ENCODE measurements around the gene SP5.

SP5 gene

DNA sequence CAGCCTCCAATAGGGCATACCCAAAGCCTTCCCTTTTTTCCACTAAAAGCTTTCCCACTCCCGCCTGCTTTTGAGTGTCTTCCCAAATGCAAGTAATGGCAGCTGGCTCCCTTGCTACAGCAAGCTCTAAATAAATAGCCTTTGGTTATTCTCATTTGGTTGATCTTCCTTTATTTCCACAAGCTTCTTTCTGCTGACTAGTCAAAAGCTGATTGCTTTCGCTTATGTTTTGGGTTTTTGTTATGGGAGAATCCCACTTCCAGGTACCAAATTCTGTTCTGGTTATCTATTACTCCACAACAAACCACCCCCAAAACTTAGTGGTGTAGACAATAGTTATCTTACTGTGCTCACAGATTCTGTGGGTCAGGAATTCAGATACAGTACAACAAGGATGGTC lies 22.3 kb downstream of the SP5 start:
- no peak overlapping the region for H3K4me3 ChIP-seq (replicated peaks; ENCODE audit: low read depth, low read length)
- no peaks in the 10 kb centered on the region; the same call in 1 of the 2 replicates for H3K27me3 ChIP-seq (replicated peaks; ENCODE audit: control insufficient read depth, insufficient read depth, low read length)
- TF ChIP-seq, protein P1, sequence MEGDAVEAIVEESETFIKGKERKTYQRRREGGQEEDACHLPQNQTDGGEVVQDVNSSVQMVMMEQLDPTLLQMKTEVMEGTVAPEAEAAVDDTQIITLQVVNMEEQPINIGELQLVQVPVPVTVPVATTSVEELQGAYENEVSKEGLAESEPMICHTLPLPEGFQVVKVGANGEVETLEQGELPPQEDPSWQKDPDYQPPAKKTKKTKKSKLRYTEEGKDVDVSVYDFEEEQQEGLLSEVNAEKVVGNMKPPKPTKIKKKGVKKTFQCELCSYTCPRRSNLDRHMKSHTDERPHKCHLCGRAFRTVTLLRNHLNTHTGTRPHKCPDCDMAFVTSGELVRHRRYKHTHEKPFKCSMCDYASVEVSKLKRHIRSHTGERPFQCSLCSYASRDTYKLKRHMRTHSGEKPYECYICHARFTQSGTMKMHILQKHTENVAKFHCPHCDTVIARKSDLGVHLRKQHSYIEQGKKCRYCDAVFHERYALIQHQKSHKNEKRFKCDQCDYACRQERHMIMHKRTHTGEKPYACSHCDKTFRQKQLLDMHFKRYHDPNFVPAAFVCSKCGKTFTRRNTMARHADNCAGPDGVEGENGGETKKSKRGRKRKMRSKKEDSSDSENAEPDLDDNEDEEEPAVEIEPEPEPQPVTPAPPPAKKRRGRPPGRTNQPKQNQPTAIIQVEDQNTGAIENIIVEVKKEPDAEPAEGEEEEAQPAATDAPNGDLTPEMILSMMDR (IDR thresholded peaks at IDR 0.05; ENCODE audit: insufficient read depth, low read length, poor library complexity, severe bottlenecking), result no peak
- no peaks in the 10 kb centered on the region for H3K36me3 ChIP-seq (ENCODE audit: control insufficient read depth, insufficient read depth, low read length)
- no peak for DNase-seq (ENCODE audit: extremely low read depth, insufficient read length)

DNA sequence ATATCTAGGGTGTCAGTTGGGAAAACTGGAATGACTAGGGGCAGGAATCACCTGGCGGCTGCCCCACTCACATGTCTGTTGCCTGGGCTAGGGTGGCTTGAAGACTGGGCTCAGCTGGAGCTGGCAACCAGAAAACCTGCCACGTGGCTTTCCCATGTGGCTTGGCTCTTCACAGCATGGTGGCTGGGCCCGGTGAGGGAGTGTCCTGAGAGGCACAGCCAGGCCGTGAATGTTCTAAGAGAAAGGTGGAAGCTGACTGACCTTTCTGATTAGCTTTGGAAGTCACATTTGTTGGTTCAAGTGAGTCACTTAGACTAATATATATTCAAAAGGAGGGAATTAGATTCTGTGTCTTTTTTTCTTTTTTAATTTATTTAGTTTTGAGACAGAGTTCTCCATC lies 22.7 kb downstream of the SP5 start:
- no peak for DNase-seq (ENCODE audit: extremely low read depth, insufficient read length)
- Histone ChIP-seq H3K4me3 (replicated peaks; ENCODE audit: low read depth, low read length) (no peak overlapping the region), H3K27me3 (replicated peaks; ENCODE audit: control insufficient read depth, insufficient read depth, low read length) (no peaks in the 10 kb centered on the region; the same call in 1 of the 2 replicates), H3K36me3 (ENCODE audit: control insufficient read depth, insufficient read depth, low read length) (no peaks in the 10 kb centered on the region)
- TF ChIP-seq, protein P1 (IDR thresholded peaks at IDR 0.05; ENCODE audit: insufficient read depth, low read length, poor library complexity, severe bottlenecking), result no peak

DNA sequence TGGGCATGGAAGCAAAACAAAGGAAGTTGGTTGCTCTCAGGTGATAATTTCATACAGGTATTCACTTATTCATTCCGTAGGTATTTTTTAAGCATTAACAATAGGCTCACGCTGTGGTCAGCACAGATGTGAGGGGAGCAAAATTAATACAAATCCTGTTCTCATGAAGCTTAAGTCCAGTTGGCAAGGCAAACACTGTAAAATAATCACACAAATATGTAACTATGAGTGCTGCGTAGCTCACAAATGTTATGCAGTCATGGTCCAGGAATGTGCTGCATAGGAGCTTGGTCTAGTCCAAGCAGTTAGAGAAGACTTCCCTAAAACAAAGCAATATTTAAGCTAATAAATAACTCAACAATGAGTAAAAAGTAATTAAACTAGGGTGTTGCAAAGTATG lies 23.9 kb downstream of the SP5 start:
- Histone ChIP-seq H3K4me3 (replicated peaks; ENCODE audit: low read depth, low read length) (no peak overlapping the region), H3K36me3 (ENCODE audit: control insufficient read depth, insufficient read depth, low read length) (no peaks in the 10 kb centered on the region), H3K27me3 (replicated peaks; ENCODE audit: control insufficient read depth, insufficient read depth, low read length) (no peaks in the 10 kb centered on the region; the same call in 1 of the 2 replicates)
- TF ChIP-seq, protein P1 (IDR thresholded peaks at IDR 0.05; ENCODE audit: insufficient read depth, low read length, poor library complexity, severe bottlenecking), result no peak
- no peak for DNase-seq (ENCODE audit: extremely low read depth, insufficient read length)

GRCh38 chr2:170739507-170740046 lies 24.4 kb downstream of the SP5 start:
- H3K4me3 ChIP-seq (replicated peaks; ENCODE audit: low read depth, low read length), result no peak overlapping the region
- no peaks in the 10 kb centered on the region for H3K36me3 ChIP-seq (ENCODE audit: control insufficient read depth, insufficient read depth, low read length)
- no peaks in the 10 kb centered on the region for H3K27me3 ChIP-seq (replicated peaks; ENCODE audit: control insufficient read depth, insufficient read depth, low read length)
- DNase-seq (ENCODE audit: extremely low read depth, insufficient read length), result no peak
- TF ChIP-seq, protein P1 (IDR thresholded peaks at IDR 0.05; ENCODE audit: insufficient read depth, low read length, poor library complexity, severe bottlenecking), result no peak

DNA sequence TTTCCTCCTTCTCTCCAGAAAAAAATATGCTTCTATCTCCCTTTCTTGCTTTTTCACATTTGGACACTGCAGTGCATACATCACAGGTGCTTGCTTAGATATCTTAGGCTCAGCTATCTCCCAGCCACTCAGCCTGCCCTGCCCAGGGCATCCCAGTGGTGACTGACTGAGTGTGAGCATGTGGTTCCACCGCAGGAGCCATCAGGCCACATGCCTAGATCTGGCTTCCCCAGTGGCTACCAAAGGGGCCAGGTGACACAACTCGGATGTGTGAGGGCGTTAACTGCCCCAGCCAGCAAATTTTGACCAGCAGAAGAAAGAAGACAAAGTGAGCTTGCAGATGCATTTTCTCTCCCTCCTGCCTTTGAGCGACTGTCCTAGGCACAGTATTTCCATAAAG lies 25.5 kb downstream of the SP5 start:
- Histone ChIP-seq H3K27me3 (replicated peaks; ENCODE audit: control insufficient read depth, insufficient read depth, low read length) (no peaks in the 10 kb centered on the region), H3K36me3 (ENCODE audit: control insufficient read depth, insufficient read depth, low read length) (no peaks in the 10 kb centered on the region), H3K4me3 (replicated peaks; ENCODE audit: low read depth, low read length) (no peak overlapping the region)
- TF ChIP-seq, protein P1 (IDR thresholded peaks at IDR 0.05; ENCODE audit: insufficient read depth, low read length, poor library complexity, severe bottlenecking), result no peak
- DNase-seq (ENCODE audit: extremely low read depth, insufficient read length), result no peak

- DNase-seq (ENCODE audit: extremely low read depth, insufficient read length), result no peak
- Histone ChIP-seq H3K27me3 (replicated peaks; ENCODE audit: control insufficient read depth, insufficient read depth, low read length) (no peaks in the 10 kb centered on the region), H3K36me3 (ENCODE audit: control insufficient read depth, insufficient read depth, low read length) (no peaks in the 10 kb centered on the region), H3K4me3 (replicated peaks; ENCODE audit: low read depth, low read length) (no peak overlapping the region)
- TF ChIP-seq, protein P1 (IDR thresholded peaks at IDR 0.05; ENCODE audit: insufficient read depth, low read length, poor library complexity, severe bottlenecking), result no peak
These were observed 26.9 kb downstream of the SP5 start for GRCh38 chr2:170742000-170742399.
